IPS DF 6.9 (cell line): ENCODE measurements around the gene FMN2.

Experiments used
- DNase-seq: peaks from one replicate; pipeline ENCODE4 v3.0.0-alpha.2; 2013; ENCODE audit warnings: low read depth, low spot score
- H3K27ac ChIP-seq: one replicate; pipeline ENCODE4 v1.5.1; 2013; ENCODE audit warnings: low read length, control low read depth
- H3K27me3 ChIP-seq: 2 replicates; pipeline ENCODE4 v1.6.1; 2013; ENCODE audit warnings: mild to moderate bottlenecking, low read length; ENCODE audit not compliant: control insufficient read depth, insufficient read depth
- H3K36me3 ChIP-seq: 2 replicates; pipeline ENCODE4 v1.6.1; 2013; ENCODE audit warnings: low read length; ENCODE audit not compliant: control insufficient read depth, insufficient read depth
- H3K4me1 ChIP-seq: 2 replicates; pipeline ENCODE4 v1.6.1; 2013; ENCODE audit warnings: low read length; ENCODE audit not compliant: control insufficient read depth, insufficient read depth
- H3K4me3 ChIP-seq: 2 replicates; pipeline ENCODE4 v1.5.1; 2013; ENCODE audit warnings: mild to moderate bottlenecking, low read length
- H3K9me3 ChIP-seq: 2 replicates; pipeline ENCODE4 v1.6.1; 2013; ENCODE audit warnings: low read length, inconsistent platforms; ENCODE audit not compliant: control insufficient read depth, insufficient read depth
- WGBS: extraction: QIAGEN DNeasy Blood & Tissue Kit; methylation state at CpG from one replicate; pipeline ENCODE4 v1.1.7; 2013; ENCODE audit warnings: mixed read lengths, missing lambda C conversion rate; ENCODE audit not compliant: insufficient read length, insufficient coverage; 5-methylcytosine and 5-hydroxymethylcytosine counted together

The FMN2 gene

DNA sequence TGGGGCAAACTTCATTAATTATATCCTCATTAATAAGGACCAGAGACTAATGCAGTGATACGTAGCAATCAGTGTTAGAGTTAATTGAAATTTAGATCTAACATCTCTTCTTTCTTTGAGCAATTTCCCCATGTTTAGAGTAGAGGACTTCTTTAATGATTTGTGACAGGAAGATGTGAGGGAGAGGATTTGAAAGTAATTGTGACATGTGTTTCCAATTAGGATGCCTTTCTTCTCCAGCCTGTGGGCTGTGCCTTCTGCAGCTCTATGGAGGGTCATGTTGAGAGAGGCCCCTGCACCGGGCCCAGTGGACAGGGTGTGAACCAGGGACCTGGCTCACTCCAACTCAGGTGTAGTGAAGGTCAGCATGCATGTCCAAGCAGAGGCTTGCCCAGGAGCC, 417.3 kb downstream of the FMN2 start:
- WGBS: no CpG with 5 or more reads among the region's 2 CpGs
- no peak for DNase-seq
- Histone ChIP-seq H3K27ac (no peak overlapping the region), H3K4me3 (no peak overlapping the region), H3K27me3 (no peaks in the 10 kb centered on the region), H3K4me1 (no peaks in the 10 kb centered on the region), H3K9me3 (no peaks in the 10 kb centered on the region), H3K36me3 (no peaks in the 10 kb centered on the region)

DNA sequence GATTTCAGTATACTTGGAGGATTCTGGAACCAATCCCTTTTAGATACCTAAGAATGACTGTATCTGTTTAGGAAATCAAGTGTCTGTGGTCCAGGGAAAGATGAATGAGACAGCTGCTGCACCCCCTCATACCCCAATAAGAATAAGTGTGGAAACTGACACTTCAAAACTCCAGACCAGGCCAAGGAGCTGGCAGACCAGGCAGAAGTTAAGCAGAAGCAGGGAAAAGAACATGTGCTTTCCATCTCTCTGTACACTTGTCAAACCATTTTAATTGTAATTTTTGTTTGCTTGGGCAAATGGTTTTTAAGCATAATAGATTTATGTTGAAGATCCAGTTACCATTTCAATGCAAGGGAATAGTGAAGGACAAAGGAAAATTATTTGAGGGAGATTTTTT, 420.1 kb downstream of the FMN2 start:
- no peaks in the 10 kb centered on the region for H3K9me3 ChIP-seq
- no peak for DNase-seq
- no peaks in the 10 kb centered on the region for H3K27me3 ChIP-seq
- H3K36me3 ChIP-seq: no peaks in the 10 kb centered on the region
- no peak overlapping the region for H3K27ac ChIP-seq
- H3K4me3 ChIP-seq: no peak overlapping the region
- H3K4me1 ChIP-seq: no peaks in the 10 kb centered on the region

DNA sequence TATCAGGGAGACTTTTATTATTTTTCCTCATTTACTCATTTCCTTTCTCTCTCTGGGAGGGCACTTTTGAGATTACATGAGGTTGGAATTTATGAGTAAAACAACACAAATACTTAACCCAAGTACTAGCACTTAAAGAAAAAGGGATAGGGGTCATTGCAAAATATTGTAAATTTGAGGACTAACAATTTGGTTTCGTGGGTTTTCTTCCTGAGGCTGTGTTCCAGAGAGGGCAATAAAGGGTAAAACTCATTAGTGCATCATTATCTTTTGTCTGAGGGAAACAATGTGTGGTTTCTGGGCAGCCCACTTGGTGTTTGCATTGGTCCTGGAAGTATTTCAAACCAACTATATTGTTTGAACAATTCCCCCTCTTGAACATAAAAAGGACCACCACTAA, 423.8 kb downstream of the FMN2 start:
- Histone ChIP-seq H3K27me3 (no peaks in the 10 kb centered on the region), H3K4me3 (no peak overlapping the region), H3K36me3 (no peaks in the 10 kb centered on the region), H3K27ac (no peak overlapping the region), H3K9me3 (no peaks in the 10 kb centered on the region), H3K4me1 (no peaks in the 10 kb centered on the region)
- no peak for DNase-seq
- no CpG with 5 or more reads among the region's 1 CpG for WGBS

- Histone ChIP-seq H3K27ac (no peak overlapping the region), H3K4me3 (no peak overlapping the region), H3K4me1 (no peaks in the 10 kb centered on the region), H3K36me3 (no peaks in the 10 kb centered on the region), H3K9me3 (no peaks in the 10 kb centered on the region), H3K27me3 (no peaks in the 10 kb centered on the region)
- WGBS: no CpG with 5 or more reads among the region's 2 CpGs
- no peak for DNase-seq
These were observed 424.4 kb downstream of the FMN2 start for GRCh38 chr1:240516069-240516468.

GRCh38 chr1:240517891-240518290, 426.2 kb downstream of the FMN2 start:
- Histone ChIP-seq H3K27me3 (no peaks in the 10 kb centered on the region), H3K4me1 (no peaks in the 10 kb centered on the region), H3K4me3 (no peak overlapping the region), H3K9me3 (no peaks in the 10 kb centered on the region), H3K27ac (no peak overlapping the region), H3K36me3 (no peaks in the 10 kb centered on the region)
- no peak for DNase-seq
- no CpG with 5 or more reads among the region's 4 CpGs for WGBS

- WGBS: no CpG with 5 or more reads among the region's 6 CpGs
- Histone ChIP-seq H3K4me3 (no peak overlapping the region), H3K4me1 (no peaks in the 10 kb centered on the region), H3K27ac (no peak overlapping the region), H3K36me3 (no peaks in the 10 kb centered on the region), H3K9me3 (no peaks in the 10 kb centered on the region), H3K27me3 (no peaks in the 10 kb centered on the region)
- no peak for DNase-seq
These were observed 430.6 kb downstream of the FMN2 start for GRCh38 chr1:240522122-240522822.

DNA sequence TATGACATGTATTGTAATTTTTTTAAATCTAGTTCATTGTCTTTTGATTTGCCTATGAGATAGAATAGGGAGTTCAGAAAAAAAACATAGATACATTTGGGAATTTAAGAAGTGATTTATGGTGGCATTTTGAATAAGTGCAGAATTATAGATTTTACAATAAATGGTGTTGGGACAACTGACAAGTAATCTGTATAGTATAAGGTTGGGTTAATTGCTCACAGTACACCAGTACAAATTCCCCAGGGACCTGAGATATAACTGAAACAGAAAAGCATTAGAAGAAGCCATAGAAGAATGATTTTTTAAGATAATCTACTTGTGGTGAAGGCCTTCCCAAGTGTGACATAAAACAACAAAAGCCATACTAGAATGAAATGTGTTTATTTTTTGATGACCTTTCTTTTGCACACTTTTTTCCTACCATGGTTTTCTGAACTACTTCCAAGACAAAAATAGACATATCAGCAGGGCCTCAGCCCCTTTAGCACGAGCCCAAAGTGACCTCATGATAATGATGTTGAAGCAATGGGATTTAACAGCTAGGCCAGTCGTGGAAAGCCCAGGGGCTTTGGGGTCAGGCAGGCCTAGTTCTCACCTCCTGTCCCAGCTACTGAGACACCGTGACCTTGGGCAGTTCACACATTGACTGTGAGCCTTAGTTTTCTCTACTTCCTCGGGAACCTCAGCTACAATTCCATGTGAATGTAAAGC, 432.8 kb downstream of the FMN2 start:
- H3K36me3 ChIP-seq: no peaks in the 10 kb centered on the region
- H3K9me3 ChIP-seq: no peaks in the 10 kb centered on the region
- H3K27ac ChIP-seq: no peak overlapping the region
- no peak overlapping the region for H3K4me3 ChIP-seq
- H3K4me1 ChIP-seq: no peaks in the 10 kb centered on the region
- no CpG with 5 or more reads among the region's 4 CpGs for WGBS
- no peak for DNase-seq
- H3K27me3 ChIP-seq: no peaks in the 10 kb centered on the region
